ENCODE measurements around the gene USP19. TPM values are rescaled to one million over a fixed set of nuclear protein-coding genes. Genes with fewer than 3 reads are reported as not detected.

USP19 gene
- total RNA-seq, 1 donor from 2014 or later, result 29.0 TPM

DNA sequence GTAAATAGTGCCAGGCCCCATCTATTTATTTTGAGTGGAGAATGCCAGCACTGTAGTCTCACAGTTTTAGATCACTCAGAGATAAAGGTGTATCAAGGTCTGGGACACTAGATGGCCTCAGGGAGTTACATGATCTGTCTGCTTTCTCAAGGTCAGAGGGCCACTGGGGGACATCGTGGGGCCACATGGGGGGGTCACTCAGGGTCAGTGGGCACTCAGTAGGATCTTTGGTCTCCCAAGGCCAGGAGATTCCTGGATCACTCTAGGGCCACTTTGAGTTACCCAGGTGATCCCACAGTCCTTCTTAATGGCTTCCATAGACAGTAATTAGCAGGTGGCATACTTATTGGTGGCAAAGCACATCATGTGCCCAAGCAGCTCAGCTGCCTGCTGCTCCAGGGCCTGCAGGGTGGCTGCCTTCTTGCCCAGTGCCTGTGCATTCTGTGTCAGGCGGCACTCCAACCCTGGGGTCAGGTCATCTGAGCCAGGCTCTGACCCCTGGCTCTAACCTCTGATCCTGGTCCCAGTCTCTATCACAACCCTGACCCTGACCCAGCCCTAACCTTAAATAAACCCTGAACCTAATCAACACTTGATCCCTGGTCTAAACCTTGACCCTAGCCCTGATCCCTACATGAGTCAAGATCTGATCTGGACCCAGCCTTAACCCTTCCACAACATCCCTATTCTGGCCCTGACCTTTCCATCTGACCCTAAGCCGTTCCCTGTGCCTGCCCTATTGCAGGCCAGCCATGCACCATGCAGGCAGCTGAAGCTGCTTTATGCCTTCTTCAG lies 14.0 kb upstream of the USP19 start:
- no peak for DNase-seq

GRCh38 chr3:49133226-49133951 lies 12.8 kb upstream of the USP19 start:
- peak; percentile 87 for DNase-seq

- DNase-seq, result peak; percentile 69
Measured at GRCh38 chr3:49132437-49133225, 12.0 kb upstream of the USP19 start, which contains the start of gene LAMB2. Gene LAMB2, minus strand, starts transcription at chr3:49133050. Its CDS starts 183 bp downstream, at chr3:49132867.

- no peak for DNase-seq
Measured at GRCh38 chr3:49132073-49132436, 11.4 kb upstream of the USP19 start.

DNA sequence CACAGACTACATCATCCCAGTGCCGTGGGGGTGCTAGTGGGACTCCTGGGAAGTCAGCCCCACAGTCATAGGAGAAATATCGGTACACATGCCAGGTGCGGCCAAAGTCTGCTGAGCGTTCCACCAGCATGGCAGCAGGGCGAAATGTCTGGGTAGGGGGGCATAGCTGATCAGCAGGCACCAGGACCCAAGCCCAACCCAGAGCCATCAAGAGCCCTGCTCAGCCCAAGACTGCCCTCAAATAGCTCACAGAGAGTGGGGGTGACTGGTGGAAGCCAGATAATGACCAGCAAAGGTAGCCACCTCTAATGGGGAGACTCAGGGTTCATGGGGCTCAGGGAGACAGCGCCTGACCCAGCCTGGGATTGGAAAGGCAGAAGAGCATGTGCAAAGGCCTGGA lies 11.0 kb upstream of the USP19 start:
- DNase-seq, result no peak

DNA sequence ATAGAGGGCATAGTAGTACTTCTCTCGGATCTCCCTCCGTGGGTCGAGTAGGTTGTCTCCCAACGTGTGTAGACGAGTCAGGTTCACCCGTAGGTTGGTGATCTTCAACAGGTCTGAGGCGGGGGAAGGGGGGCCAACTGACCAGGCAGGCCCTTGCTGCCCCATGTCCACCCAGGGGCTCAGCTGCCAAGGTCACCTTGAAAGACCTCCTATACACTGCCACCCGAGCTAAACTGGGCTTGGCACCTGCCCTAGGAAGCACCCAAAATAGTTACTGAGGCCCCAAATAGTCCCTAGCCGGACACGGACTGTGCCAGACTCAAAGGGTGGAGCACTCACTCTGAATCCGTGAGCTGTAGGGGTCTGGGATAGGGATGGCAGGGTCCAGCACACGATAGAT lies 10.4 kb upstream of the USP19 start:
- no peak for DNase-seq

GRCh38 chr3:49124991-49125670 lies 4.5 kb upstream of the USP19 start:
- no peak for DNase-seq

- no peak for DNase-seq
Measured at GRCh38 chr3:49124203-49124602, 3.6 kb upstream of the USP19 start.

DNA sequence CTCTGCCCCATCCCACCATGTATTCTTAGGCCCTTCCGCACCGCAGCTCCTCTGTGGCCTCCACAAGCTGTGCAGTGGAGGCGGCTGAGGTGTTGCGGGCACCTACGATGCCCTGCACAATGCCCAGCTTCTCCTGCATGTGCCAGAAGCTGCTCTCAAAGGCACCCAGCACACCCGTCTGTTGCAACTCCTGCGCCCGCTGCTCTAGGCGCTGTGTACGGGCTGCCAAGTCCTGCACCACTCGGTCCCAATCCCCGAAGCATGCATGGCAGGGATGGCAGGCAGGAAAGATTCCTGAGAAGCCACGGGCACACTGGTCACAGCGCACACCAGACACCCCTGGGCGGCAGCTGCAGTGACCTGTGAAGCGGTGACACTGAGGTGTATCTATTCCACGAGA lies 3.1 kb upstream of the USP19 start:
- DNase-seq, result no peak

GRCh38 chr3:49122886-49123545 lies 2.4 kb upstream of the USP19 start:
- DNase-seq, result no peak

GRCh38 chr3:49122451-49122850 lies 1.8 kb upstream of the USP19 start:
- no peak for DNase-seq

GRCh38 chr3:49122022-49122421 lies 1.4 kb upstream of the USP19 start:
- DNase-seq, result no peak

- no peak for DNase-seq
Measured at GRCh38 chr3:49121132-49121736, 611 bp upstream of the USP19 start.

GRCh38 chr3:49120096-49120437 lies 556 bp downstream of the USP19 start:
- no peak for DNase-seq

GRCh38 chr3:49119439-49119838 lies 1.2 kb downstream of the USP19 start:
- no peak for DNase-seq

- no peak for DNase-seq
Measured at GRCh38 chr3:49119036-49119435, 1.6 kb downstream of the USP19 start.

GRCh38 chr3:49112262-49112661 lies 8.4 kb downstream of the USP19 start:
- DNase-seq, result no peak

DNA sequence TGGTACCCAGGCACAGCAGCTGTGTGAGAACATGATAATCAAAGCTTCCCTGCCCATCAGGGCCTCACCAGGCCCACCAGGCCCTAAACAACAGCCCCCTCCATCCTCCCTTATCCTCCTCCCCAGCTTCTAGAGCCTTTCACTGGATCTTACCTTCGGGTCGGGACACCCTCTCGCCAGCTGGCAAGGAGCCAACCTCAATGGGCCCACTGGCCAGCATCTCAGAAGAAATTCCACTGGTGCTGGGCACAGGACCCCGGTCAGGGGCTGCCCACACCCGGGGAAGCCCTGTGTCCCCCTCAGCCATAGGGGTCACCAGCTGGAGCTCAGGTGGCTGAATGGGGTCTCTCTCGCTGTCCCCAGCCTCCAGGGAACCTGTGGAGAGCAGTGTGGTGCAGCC lies 9.3 kb downstream of the USP19 start:
- DNase-seq, result no peak

DNA sequence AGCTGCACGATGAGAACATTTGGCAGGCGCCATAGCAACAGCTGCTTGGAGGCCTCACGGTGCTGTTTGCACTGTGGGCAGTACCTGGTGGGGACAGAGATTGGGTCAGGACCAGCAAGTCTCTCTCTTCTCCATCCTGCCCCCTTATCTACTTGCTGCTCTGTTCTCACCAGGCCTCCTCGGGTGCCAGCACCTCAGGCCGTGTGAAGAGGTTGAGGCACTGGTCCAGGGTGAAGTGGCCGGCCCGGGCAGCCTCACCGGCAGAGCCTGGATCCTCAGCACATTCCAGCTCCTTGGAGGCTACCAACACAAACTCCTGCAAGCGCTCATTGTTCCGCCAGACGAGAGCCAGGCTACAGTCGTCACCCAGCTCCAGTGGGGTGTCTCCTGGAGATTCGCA lies 9.8 kb downstream of the USP19 start:
- DNase-seq, result no peak

DNA sequence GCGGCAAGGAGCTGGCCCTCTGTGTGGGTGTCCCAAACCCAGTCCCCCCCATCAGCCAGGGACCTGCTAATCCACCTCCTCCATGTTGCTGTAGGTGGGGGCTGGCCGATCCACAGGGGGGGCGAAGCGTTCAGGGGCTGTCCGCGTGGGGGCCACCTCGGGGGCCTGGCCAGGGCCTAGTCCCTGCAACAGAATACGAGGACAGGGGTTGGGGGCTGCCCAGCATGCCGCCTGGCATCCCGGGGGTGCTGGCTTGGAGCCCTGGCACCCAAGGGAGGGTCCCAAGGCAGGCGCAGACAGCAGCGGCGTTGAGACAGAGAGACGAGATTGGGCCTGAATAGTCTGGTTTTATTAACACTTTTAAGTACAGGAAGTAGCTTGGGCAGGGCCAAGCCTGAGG lies 12.3 kb downstream of the USP19 start:
- DNase-seq, result no peak

All from skin of body (tissue), 2 donors.